GM21529 (cell line): Measurements from ENCODE around the gene KANTR.
A peak's percentile ranks its signal among the peaks of the same experiment; 100 is the strongest.

ENCODE experiments used
- ATAC-seq: cut with Tn5 transposase; IDR thresholded peaks from one replicate; pipeline ENCODE4 v1.9.1; 2021; ENCODE audit not compliant: unreplicated experiment

Gene KANTR

DNA sequence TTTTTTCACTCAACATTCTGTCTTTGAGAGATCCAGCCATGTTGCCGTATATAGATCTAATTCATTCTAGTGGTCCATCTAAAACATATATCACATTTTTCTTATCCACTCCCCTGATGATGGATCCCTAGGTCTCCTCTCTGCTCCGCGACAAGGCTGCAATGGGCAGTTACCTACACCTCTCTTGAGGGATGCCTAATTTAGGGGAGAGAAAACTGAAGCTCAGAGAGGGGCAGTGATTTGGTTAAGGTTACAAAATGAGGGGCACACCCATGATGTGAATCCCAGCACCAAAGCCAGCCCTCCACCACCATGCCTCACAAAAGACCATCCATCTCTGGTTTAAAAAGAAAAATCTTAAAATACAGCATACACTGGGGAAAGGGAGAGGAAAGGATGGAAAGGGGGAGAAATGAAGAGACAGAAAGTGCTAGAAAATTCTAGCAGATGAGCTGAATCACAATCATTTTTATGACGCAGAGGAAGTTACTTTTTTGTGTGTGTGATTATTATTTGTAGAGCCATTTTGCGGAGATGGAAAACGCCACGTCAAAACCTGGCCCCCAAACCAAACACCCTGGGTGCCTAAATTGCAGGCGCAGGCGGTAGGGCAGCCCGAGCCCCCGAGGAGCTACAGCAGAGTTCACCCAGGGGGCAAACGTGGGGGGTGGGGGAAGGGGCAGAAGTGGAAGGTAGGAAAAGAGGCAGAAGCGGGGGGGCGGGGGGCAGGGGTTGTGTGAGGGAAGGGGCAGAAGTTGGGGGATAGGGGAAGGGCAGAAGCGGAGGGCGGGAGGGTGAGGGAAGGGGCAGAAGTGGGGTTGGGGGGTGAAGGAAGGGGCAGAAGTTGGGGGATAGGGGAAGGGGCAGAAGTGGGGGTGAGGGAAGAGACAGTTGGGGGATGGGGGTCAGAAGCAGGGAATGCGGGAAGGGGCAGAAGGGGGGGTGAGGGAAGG is 13.0 kb upstream of the KANTR start:
- no peak for ATAC-seq

DNA sequence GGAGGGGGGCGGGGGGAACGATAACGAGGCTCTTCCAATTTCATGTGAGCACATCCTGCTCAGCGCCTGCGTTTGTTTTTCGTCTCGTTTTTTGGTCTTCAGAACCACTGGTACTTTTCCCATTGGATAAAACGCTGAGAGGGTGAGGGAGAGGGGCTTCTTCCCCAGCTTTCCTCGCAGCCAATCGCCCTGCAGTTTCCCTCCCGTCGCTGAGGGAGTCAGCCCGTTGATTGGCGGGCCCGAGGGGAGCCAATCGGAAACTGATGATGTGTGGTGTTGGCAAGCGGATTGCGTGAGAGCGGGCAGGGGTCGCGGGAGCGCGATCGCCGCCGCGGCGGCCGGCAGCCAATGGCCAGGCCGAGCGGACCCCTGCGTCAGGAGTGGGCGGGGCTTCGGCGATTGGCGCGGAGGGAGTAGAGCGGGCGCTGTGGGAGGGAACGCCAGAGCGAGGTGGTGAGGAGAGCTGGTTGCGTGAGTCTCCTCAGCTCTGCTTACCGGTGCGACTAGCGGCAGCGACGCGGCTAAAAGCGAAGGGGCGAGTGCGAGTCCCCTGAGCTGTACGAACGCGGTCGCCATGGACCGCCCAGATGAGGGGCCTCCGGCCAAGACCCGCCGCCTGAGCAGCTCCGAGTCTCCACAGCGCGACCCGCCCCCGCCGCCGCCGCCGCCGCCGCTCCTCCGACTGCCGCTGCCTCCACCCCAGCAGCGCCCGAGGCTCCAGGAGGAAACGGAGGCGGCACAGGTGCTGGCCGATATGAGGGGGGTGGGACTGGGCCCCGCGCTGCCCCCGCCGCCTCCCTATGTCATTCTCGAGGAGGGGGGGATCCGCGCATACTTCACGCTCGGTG is 11.8 kb upstream of the KANTR start, which contains the start of gene TSPYL2:
TSS of gene TSPYL2 (plus strand) at position 443 of the 848 bp plus-strand sequence. CDS start at position 575, 132 bp downstream.
- ATAC-seq: peak; percentile 93

DNA sequence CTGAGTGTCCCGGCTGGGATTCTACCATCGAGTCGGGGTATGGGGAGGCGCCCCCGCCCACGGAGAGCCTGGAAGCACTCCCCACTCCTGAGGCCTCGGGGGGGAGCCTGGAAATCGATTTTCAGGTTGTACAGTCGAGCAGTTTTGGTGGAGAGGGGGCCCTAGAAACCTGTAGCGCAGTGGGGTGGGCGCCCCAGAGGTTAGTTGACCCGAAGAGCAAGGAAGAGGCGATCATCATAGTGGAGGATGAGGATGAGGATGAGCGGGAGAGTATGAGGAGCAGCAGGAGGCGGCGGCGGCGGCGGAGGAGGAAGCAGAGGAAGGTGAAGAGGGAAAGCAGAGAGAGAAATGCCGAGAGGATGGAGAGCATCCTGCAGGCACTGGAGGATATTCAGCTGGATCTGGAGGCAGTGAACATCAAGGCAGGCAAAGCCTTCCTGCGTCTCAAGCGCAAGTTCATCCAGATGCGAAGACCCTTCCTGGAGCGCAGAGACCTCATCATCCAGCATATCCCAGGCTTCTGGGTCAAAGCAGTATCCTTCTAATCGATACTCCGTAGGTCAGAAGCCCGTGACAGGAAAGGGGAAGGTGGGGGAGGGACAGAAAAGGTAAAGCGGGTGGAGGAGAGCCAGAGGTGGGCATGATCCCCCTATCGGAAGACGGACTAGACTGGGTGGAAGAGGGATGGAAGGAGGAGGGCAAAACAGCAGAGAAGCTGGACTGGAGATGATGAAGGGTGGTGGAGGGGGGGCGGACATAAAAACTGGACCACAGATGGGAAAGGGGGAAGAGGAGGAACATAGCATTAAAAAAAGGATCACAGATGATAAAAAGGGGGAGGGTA is 10.9 kb upstream of the KANTR start:
- no peak for ATAC-seq

DNA sequence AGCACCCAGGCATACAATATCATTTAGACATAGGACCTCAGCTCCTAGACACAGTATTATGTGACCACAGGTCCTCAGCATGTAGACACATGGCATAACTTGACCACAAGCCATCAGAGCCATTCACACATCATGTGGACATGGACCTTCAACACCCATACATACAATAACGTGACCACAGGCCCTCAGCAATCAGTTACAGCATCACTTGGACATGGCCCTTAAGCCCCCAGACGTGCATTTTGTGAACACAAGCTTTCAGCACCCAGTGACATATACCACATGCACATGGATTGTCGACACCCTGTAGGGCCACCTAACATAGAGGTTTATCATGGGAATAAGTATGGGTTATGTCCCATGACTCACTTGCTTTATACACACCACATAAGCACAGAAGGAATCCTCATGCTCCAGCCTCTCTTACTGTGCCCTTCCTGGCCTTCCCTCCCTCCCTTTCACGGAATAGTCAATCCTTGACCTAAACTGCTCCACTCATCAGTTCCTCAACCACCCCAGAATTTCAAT is 9.8 kb upstream of the KANTR start:
- ATAC-seq: no peak

DNA sequence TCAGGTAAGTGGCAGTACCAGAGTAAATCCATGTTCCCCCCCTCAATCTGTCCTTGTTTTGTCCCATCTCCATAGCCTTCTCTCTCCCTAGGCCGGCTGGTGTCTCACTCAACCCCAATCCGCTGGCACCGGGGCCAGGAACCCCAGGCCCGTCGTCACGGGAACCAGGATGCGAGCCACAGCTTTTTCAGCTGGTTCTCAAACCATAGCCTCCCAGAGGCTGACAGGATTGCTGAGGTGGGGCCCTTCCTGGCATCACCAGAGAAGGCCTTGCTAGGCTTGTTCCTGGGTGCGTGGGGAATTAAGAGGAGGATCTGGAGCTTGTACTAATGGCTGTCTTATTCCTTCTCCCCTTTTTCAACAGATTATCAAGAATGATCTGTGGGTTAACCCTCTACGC is 9.1 kb upstream of the KANTR start:
- ATAC-seq: no peak

DNA sequence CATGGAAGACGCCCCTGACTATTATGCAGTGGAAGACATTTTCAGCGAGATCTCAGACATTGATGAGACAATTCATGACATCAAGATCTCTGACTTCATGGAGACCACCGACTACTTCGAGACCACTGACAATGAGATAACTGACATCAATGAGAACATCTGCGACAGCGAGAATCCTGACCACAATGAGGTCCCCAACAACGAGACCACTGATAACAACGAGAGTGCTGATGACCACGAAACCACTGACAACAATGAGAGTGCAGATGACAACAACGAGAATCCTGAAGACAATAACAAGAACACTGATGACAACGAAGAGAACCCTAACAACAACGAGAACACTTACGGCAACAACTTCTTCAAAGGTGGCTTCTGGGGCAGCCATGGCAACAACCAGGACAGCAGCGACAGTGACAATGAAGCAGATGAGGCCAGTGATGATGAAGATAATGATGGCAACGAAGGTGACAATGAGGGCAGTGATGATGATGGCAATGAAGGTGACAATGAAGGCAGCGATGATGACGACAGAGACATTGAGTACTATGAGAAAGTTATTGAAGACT is 8.2 kb upstream of the KANTR start:
- ATAC-seq: no peak

DNA sequence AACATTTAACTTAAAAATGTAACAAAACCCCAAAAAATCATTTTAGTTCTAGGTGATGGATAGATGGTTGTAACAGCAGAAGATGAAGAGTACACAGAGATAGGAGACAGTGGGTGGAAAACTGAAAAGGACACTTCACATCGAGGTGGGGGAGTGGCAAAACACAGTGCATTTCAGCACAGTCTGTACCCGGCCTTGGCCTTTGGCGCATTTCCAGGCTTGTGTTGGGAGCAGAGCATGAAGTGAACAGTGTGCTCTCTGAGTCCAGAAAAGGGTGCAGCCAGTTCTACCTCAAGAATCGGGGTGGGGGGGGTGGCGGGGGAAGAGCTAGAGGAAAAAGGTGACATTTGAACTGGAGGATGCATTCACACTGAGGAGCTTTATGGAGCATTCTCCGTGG is 7.5 kb upstream of the KANTR start:
- no peak for ATAC-seq

DNA sequence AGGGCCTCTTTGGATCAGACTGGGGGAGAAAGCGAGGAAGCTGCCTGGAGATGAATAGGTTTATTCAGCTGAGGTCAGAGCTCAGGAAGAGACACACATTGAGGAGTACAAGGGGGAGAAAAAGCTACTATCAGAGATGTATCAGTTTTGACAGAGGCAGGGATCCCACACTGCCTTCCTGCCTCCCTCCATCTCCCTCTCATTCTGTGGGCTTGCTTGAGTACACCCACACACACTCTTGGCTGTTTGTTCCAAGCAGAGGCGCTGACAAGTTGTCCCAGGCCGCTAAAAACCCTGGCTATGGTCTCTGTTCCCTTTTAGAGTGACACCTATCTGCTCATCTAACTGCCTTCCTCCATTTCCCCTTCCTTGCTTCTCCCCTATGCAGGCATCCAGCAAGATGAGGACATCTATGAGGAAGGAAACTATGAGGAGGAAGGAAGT is 6.5 kb upstream of the KANTR start:
- no peak for ATAC-seq

DNA sequence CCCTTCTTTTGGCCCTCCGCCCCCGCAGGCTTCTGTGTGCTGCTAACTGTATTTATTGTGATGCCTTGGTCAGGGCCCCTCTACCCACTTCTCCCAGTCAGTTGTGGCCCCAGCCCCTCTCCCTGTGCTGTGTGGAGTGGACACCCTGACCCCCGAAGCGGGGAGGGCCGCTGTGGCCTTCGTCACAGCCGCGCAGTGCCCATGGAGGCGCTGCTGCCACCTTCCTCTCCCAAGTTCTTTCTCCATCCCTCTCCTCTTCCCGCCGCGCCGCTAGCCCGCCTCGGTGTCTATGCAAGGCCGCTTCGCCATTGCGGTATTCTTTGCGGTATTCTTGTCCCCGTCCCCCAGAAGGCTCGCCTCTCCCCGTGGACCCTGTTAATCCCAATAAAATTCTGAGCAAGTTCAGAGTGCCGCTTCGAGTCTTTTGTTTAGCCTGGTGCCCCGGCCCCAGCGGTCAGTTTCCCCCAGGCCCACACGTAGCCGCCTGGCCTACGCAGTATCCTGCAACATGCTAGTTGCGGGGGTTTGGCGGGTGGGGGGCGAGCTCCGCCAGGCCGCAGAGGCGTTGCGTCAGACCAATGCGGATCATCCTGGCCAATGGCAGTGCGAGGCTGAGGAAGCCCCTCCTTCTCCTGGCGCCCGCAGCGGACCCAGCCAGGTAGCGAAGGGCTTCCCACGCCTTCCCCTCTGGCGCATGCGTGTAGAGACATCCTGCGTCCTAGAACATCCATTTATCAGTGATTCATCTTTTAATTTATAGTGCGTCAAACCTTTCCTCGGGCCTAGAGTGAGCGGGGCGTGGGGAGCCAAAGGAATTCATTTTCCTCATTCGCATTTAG is 5.6 kb upstream of the KANTR start:
- peak; percentile 51 for ATAC-seq

DNA sequence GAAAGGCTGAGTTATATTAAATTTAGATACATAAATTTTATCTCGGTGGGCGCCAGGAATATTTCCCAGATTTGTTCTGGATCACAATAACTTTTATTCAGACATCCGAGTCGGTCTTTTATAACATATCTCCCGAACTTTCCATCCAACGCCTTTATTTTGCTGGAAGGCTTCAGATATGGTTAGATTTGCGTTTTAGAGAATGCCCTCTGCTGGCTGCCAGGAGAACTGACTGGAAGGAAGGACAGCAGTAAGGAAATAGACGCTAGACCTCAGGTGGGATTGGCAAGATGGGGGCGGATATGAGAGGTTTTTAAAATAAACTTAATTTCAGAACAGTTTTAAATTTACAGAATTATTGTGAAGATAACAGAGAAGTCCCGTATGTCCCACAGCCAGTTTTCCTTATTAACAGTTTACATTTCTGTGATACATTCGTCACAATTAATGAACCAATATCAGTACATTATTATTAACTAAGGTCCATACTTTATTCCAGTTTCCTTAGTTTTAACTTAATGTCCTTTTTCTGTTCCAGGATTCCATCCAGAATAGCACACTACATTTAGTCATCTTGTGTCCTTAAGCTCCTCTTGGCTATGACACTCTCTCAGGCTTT is 4.6 kb upstream of the KANTR start:
- ATAC-seq: no peak

DNA sequence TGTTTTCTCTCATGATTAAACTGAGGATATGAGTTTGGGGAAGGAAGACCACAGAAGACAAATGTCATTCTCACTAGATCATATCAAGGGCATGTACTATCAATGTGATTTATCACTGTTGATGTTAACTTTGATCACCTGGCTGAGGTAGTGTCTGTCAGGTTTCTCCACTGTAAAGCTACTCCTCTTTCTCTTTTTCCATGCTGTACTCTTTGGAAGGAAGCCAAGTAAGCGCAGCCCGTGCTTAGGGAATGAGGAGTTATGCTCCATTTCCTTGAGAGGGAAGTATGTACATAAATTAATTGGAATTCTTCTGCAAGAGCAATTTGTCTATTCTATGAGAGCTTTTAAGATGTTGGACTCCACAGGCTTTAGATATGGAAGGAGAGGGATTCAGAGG is 4.0 kb upstream of the KANTR start:
- no peak for ATAC-seq

DNA sequence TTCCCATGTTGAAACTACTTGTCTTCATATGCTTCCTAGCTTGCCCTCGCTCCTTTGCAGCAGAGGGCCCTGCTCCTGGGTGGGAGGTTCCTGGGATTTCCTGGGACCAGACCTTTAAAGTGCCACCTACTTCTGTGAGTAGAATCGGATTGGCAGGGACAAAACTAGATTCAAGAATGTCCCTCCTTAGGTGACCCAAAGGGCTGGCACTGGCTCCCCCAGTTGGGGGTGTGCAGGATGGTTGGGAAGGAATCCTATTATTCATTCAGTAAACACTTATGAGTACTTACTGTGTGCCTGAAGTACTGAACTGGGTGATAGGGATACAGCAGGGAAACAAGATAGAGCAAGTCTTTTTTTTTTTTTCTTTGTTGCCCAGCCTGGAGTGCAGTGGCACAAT is 2.6 kb upstream of the KANTR start:
- ATAC-seq: no peak

DNA sequence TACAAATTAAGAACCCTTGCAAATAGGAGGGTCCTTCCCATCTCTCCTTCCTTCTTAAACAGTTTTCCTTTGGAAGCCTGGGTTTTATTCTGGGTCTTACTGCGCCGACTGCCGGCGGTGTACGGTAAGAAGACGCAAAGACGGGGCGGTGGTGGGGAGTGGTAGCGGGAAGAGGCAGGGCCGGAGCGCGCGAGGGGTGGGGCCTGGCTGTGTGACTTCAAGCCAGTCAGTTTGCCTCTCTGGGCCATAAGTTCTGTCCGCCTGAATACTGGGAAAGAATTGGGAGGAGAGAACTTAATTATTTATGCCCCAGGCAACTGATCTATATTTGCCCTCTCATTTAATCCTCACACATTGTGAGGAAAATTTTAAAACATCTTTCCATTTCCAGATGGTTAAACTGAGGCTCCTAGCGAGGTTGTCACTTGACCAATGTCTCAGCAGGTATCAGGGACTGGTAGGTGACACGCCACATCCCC is 726 bp upstream of the KANTR start:
- peak; percentile 49 for ATAC-seq

DNA sequence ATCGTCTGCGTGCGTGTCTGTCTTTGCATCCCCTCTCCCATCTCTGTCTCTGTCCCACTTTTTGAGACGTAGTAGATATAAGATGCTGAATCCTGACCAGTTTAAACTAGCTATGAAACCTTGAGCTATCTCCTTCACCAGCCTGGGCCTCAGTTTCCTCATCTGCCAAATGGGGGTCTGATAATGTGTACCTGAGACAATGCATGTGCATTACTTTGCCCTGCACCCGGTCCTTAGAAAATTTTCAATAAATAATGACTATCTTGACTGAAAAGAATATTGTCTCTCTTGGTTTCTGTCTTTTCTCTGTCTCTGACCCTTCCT is 602 bp downstream of the KANTR start:
- ATAC-seq: no peak

DNA sequence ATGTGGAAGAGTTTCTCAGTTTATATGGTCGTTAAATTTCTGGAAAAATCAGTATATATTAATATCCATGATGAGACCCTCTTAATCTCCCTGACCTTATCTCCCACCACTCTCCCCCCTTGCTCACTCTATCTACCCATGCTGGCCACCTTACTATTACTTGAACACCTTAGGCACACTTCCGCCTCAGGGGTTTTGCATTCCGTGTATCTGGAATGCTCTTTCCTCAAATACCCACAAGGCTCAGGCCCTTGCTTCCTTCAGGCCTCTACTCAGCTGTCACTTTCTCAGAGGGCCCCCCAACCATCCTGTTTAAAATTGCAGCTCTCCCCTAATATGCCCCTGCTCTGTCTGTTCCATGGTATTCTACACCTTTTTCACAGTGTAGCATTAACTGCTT is 1.9 kb downstream of the KANTR start:
- no peak for ATAC-seq

DNA sequence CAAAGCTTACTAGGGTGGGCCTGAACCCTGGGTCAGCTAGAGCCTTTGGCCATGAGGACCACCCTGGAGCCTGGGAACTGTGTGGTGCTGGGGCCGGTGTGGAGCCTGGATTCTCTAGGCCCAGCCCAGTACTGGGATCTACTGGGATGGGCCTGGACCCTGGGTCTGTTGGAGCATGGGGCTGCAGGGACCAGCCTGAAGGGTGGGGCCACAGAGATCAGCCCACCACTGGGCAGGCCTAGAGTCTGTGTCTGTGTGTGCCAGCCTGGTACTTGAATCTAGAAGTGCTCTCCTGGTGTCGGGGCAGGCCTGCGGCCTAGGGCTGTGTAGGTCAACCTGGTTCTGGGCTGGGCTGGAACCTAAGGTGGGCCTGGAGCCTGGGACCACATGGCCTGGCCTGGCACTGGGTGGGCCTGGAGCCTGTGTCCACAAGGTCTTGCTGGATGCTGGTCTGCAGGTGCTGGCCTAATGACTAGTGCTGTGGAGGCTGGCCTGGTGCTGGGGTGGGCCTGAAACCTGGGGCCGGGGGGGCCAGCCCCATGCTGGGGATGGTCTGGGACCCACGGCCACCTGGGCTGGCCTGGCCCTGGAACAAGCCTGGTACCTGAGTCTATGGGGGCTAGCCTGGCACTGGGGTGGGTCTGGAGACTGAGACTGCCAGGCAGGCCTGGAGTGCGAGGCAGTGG is 21.1 kb downstream of the KANTR start:
- ATAC-seq: no peak

DNA sequence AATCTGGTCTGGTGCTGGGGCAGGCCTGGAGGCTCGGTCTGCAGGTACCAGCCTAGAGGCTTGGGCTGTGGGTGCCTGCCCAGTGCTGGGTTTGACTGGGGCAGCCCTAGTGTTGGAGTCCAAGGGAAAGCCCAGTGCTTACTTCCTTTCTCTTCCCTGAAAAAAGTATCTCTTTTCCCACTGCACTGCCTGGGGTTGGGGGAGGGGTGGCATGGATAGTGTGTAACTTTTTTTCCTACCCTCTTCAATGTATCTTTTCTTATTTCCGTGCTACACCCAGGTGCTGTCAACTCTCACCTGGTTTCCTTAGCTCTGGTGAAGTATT is 21.6 kb downstream of the KANTR start:
- ATAC-seq: no peak

DNA sequence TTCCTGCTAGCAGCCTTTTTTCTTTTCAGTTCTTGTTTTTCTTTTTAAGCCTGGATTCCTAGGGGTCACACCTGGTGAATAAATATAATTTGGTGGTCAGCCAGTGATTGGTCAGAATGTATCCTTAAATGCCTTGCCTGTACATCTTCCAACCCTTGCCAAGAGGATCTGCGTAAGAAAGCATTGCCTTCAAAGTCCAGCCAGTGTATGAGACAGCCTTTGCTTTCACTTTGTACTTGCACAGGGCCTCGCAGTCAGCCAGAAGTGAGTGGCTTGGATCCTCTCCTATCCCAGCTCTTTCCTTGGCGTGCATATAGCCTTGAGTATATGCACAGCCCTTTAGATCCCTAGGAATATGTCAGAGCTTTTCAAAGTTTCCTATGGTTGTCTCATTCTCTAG is 22.2 kb downstream of the KANTR start:
- ATAC-seq: no peak

DNA sequence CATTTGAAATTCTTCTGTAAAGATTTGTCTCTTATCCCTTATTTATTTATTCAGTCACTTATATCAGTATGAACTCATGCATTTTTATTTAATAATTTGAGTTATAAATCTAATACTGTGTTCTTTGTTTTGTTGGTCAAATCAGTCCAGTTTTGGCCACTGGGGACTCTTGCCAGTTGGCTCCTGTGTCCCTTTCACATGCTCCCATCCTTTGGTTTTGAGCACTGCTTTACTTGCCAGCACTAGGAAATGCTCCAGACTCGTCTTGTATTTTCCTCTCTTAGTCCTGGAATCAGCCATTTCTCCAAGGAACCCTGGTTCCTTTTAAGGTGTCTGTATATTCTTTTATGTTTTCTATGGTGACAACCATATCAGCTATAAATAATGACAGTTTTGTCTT is 28.1 kb downstream of the KANTR start:
- no peak for ATAC-seq
